Liver (tissue), 9 donors: Measurements from ENCODE around the gene TACC2. TPM values are rescaled to one million over a fixed set of nuclear protein-coding genes. Genes with fewer than 3 reads are reported as not detected.
A peak's percentile ranks its signal among the peaks of the same experiment; 100 is the strongest.

Experiments used
- DNase-seq: peaks from one replicate; pipeline ENCODE4 v3.0.0-alpha.2; 2017; ENCODE audit warnings: low spot score
- H3K27ac ChIP-seq, 2 donors: one replicate each; pipeline ENCODE4 v1.7.0; 2013; ENCODE audit warnings: inconsistent platforms in 2 of 2, low read length in 2 of 2, control low read depth in 1 of 2, low read depth in 1 of 2, mild to moderate bottlenecking in 1 of 2
- H3K27me3 ChIP-seq, 4 donors: one replicate each; pipeline versions ENCODE4 v1.6.1 to v1.7.0; 2013; ENCODE audit warnings: low read length in 3 of 4, inconsistent platforms in 1 of 4, mild to moderate bottlenecking in 1 of 4, moderate library complexity in 1 of 4; ENCODE audit not compliant: control insufficient read depth in 4 of 4, insufficient read depth in 4 of 4
- H3K36me3 ChIP-seq, 4 donors: one replicate each; pipeline versions ENCODE4 v1.6.1 to v1.7.0; 2013; ENCODE audit warnings: low read length in 3 of 4, mild to moderate bottlenecking in 3 of 4, low read depth in 1 of 4, moderate library complexity in 1 of 4; ENCODE audit not compliant: control insufficient read depth in 4 of 4, insufficient read depth in 3 of 4
- H3K4me1 ChIP-seq, 4 donors: one replicate each; pipeline versions ENCODE4 v1.6.1 to v1.7.0; 2013; ENCODE audit warnings: low read length in 3 of 4, mild to moderate bottlenecking in 3 of 4, moderate library complexity in 1 of 4; ENCODE audit not compliant: control insufficient read depth in 4 of 4, insufficient read depth in 4 of 4
- H3K4me3 ChIP-seq, 3 donors: one replicate each; pipeline versions ENCODE4 v1.6.1 to v1.7.0; 2013; ENCODE audit warnings: low read length in 3 of 3, control low read depth in 1 of 3, low read depth in 1 of 3, mild to moderate bottlenecking in 1 of 3
- H3K9ac ChIP-seq, 2 donors: one replicate each; pipeline ENCODE4 v1.7.0; 2013; ENCODE audit warnings: low read length in 2 of 2, mild to moderate bottlenecking in 2 of 2, moderate library complexity in 2 of 2, control low read depth in 1 of 2, low read depth in 1 of 2
- H3K9me3 ChIP-seq, 4 donors: one replicate each; pipeline versions ENCODE4 v1.6.1 to v1.7.0; 2013; ENCODE audit warnings: low read length in 3 of 4; ENCODE audit not compliant: control insufficient read depth in 4 of 4
- CTCF ChIP-seq: fragments of 150-350 bp; IDR thresholded peaks from 2 replicates; pipeline ENCODE4 v1.5.1; 2017; ENCODE audit warnings: improper control_type of control experiment, low read depth, low read length; ENCODE audit not compliant: missing input control
- FOXA1 ChIP-seq: IDR thresholded peaks from 2 replicates; pipeline ENCODE4 v1.6.1; 2016; ENCODE audit warnings: antibody characterized with exemption
- FOXA2 ChIP-seq: IDR thresholded peaks from 2 replicates; pipeline ENCODE4 v1.6.1; 2016; ENCODE audit warnings: antibody characterized with exemption
- GABPA ChIP-seq, 2 donors: IDR thresholded peaks in 1 of 2; conservative IDR thresholded peaks in 1 of 2; 2 replicates each; pipeline ENCODE4 v1.6.1; 2016; ENCODE audit warnings: antibody characterized with exemption in 2 of 2, mild to moderate bottlenecking in 1 of 2, moderate library complexity in 1 of 2
- HNF4G ChIP-seq: IDR thresholded peaks from 2 replicates; pipeline ENCODE4 v1.6.1; 2016; ENCODE audit warnings: antibody characterized with exemption
- MAX ChIP-seq: IDR thresholded peaks from 2 replicates; pipeline ENCODE4 v1.6.1; 2016; ENCODE audit warnings: antibody characterized with exemption
- RAD21 ChIP-seq, 2 donors: IDR thresholded peaks; 2 replicates each; pipeline ENCODE4 v1.6.1; 2016; ENCODE audit warnings: antibody characterized with exemption in 2 of 2, mild to moderate bottlenecking in 2 of 2
- REST ChIP-seq: IDR thresholded peaks from 2 replicates; pipeline ENCODE4 v1.6.1; 2016; ENCODE audit warnings: antibody characterized with exemption, mild to moderate bottlenecking
- SP1 ChIP-seq: IDR thresholded peaks from 2 replicates; pipeline ENCODE4 v1.6.1; 2018; ENCODE audit warnings: antibody characterized with exemption, mild to moderate bottlenecking
- TAF1 ChIP-seq: conservative IDR thresholded peaks from 2 replicates; pipeline ENCODE4 v1.6.1; 2016; ENCODE audit warnings: antibody characterized with exemption, mild to moderate bottlenecking
- YY1 ChIP-seq: IDR thresholded peaks from 2 replicates; pipeline ENCODE4 v1.6.1; 2016; ENCODE audit warnings: antibody characterized with exemption, mild to moderate bottlenecking
- ZBTB33 ChIP-seq: IDR thresholded peaks from 2 replicates; pipeline ENCODE4 v1.6.1; 2016; ENCODE audit warnings: antibody characterized with exemption
- WGBS: extraction: QIAGEN DNeasy Blood & Tissue Kit; methylation state at CpG from one replicate; pipeline ENCODE4 v1.1.7; 2013; 5-methylcytosine and 5-hydroxymethylcytosine counted together
- polyA plus RNA-seq, 2 donors: library from polyadenylated mRNA; stranded (reverse) in 1 of 2; unstranded in 1 of 2; fragments of 200-250 nt in 1 of 2; fragments of >200 nt in 1 of 2; fragmentation: Nextera tagmentation in 1 of 2; extraction: Ambion mirVana in 1 of 2; gene quantifications; one replicate each; pipeline versions ENCODE4 v1.2.1 to v1.2.3, GENCODE V29; 2013 to 2015
- total RNA-seq, 2 donors: library from RNA; depleted of rRNA; stranded (reverse); fragments of >200 nt; gene quantifications; one replicate each; pipeline ENCODE4 v1.2.3, GENCODE V29; 2014
- donor health status: healthy.
- donor health status: healthy.
- donor health status: healthy.
- donor health status: healthy.
- donor health status: healthy.

TACC2 gene
- total and polyA plus RNA-seq, 4 donors, result 1.5 to 9.1 (median 7.8) TPM

GRCh38 chr10:121974535-121975294, 14.2 kb upstream of the TACC2 start, which contains the start of gene NSMCE4A:
Gene NSMCE4A (minus strand): TSS chr10:121975217. CDS start chr10:121975165, 52 bp downstream.
- Histone ChIP-seq H3K4me3 (peak within 1 kb of the TSS; percentile 82 to 94 (median 87)), H3K9me3 (no peaks in the 10 kb centered on the region), H3K36me3 (peaks cover 0 to 2% (median 0%) of the 10 kb centered on the region in 4 donors), H3K27ac (peak within 1 kb of the TSS; percentile 91 to 96), H3K27me3 (no peaks in the 10 kb centered on the region), H3K9ac (peak within 1 kb of the TSS; percentile 10 to 66), H3K4me1 (peaks cover 5 to 35% (median 22%) of the 10 kb centered on the region in 4 donors)
- DNase-seq, result peak; percentile 70
- WGBS, result under 1% methylated on average over 101 of the region's 101 CpGs
- peak; percentile 37 for TF ChIP-seq REST
- peak in 1 of 2 donors; percentile 42 for TF ChIP-seq RAD21 (IDR thresholded peaks at IDR 0.05)
- TF ChIP-seq YY1, result peak; percentile 67
- no peak for TF ChIP-seq GABPA (IDR thresholded peaks at IDR 0.05 in 1 of 2, conservative IDR thresholded peaks at IDR 0.05 in 1 of 2)

- peak overlapping the region; percentile 10 to 41 for H3K9ac ChIP-seq
- no peaks in the 10 kb centered on the region for H3K9me3 ChIP-seq
- peak overlapping the region; percentile 82 to 94 (median 87) for H3K4me3 ChIP-seq
- H3K27ac ChIP-seq, result peak overlapping the region; percentile 91 to 96
- DNase-seq, result no peak
- peaks cover 0 to 2% (median 0%) of the 10 kb centered on the region in 4 donors for H3K36me3 ChIP-seq
- H3K4me1 ChIP-seq, result peaks cover 5 to 32% (median 20%) of the 10 kb centered on the region in 4 donors
- 36% methylated on average over 21 of the region's 21 CpGs for WGBS
- no peaks in the 10 kb centered on the region for H3K27me3 ChIP-seq
- TF ChIP-seq FOXA2 (no peak), CTCF (peak; percentile 54)
These were observed 13.5 kb upstream of the TACC2 start for GRCh38 chr10:121975295-121976086.

- Histone ChIP-seq H3K4me3 (no peak overlapping the region), H3K36me3 (peaks cover 0 to 2% (median 0%) of the 10 kb centered on the region in 4 donors), H3K27ac (peak overlapping the region; percentile 54 to 70), H3K9me3 (no peaks in the 10 kb centered on the region), H3K4me1 (peaks cover 4 to 28% (median 20%) of the 10 kb centered on the region in 4 donors), H3K27me3 (no peaks in the 10 kb centered on the region), H3K9ac (no peak overlapping the region)
- 35% methylated on average over 6 of the region's 6 CpGs for whole genome bisulfite sequencing
- peak; percentile 57 for DNase-seq
- TF ChIP-seq RAD21 (IDR thresholded peaks at IDR 0.05), result peak; percentile 57 to 60
- peak in 1 of 2 donors; percentile 48 for TF ChIP-seq GABPA (IDR thresholded peaks at IDR 0.05 in 1 of 2, conservative IDR thresholded peaks at IDR 0.05 in 1 of 2)
- no peak for TF ChIP-seq TAF1
- peak; percentile 73 for TF ChIP-seq ZBTB33
- peak; percentile 84 for TF ChIP-seq SP1
- TF ChIP-seq FOXA1, result no peak
- TF ChIP-seq HNF4G, result peak; percentile 88
- peak; percentile 87 for TF ChIP-seq MAX
- TF ChIP-seq CTCF, result no peak
These were observed 12.4 kb upstream of the TACC2 start for GRCh38 chr10:121976607-121977006.
